ENCODE data around the gene SOX6.

- TF ChIP-seq CTCF (IDR thresholded peaks at IDR 0.05) = no peak
- TF ChIP-seq POLR2A (IDR thresholded peaks at IDR 0.05) = no peak
Observed at GRCh38 chr11:16169956-16170847, 186.1 kb downstream of the SOX6 start.
